HepG2 (cell line): Measurements from ENCODE around the gene STPG4. TPM values are rescaled to one million over a fixed set of nuclear protein-coding genes. Genes with fewer than 3 reads are reported as not detected.

Experiments
- ARID2 ChIP-seq: sonication (generic); formaldehyde crosslinking; IDR thresholded peaks from 2 replicates; pipeline ENCODE4 v1.8.1; 2022; ENCODE audit warnings: mild to moderate bottlenecking, missing genetic modification reagents, borderline replicate concordance
- ARID5B ChIP-seq: IDR thresholded peaks from 2 replicates; pipeline ENCODE4 v1.4.0; 2020; ENCODE audit warnings: mild to moderate bottlenecking, missing genetic modification reagents
- DBP ChIP-seq: sonication (generic); formaldehyde crosslinking; IDR thresholded peaks from 2 replicates; pipeline ENCODE4 v1.4.0; 2020; ENCODE audit warnings: missing genetic modification reagents; ENCODE audit errors: not compliant biosample characterization
- FOSL2 ChIP-seq: sonication (generic); formaldehyde crosslinking; IDR thresholded peaks from 2 replicates; pipeline ENCODE4 v1.4.0; 2020; ENCODE audit warnings: missing genetic modification reagents
- GTF2F1 ChIP-seq: fragments of 150-350 bp; IDR thresholded peaks from 2 replicates; pipeline ENCODE4 v1.6.1; 2014; ENCODE audit warnings: low read length
- HOXA3 ChIP-seq: sonication (generic); formaldehyde crosslinking; IDR thresholded peaks from 2 replicates; pipeline ENCODE4 v1.5.0; 2020; ENCODE audit warnings: missing genetic modification reagents
- MED13 ChIP-seq: sonication (generic); formaldehyde crosslinking; IDR thresholded peaks from 2 replicates; pipeline ENCODE4 v1.5.0; 2020; ENCODE audit warnings: missing genetic modification reagents
- MXD3 ChIP-seq: IDR thresholded peaks from 2 replicates; pipeline ENCODE4 v1.6.1; 2016; ENCODE audit warnings: mild to moderate bottlenecking, missing biosample characterization, missing genetic modification reagents
- RELA ChIP-seq: sonication (generic); formaldehyde crosslinking; IDR thresholded peaks from 2 replicates; pipeline ENCODE4 v1.4.0; 2020; ENCODE audit warnings: missing genetic modification reagents
- SSRP1 ChIP-seq: IDR thresholded peaks from 2 replicates; pipeline ENCODE4 v1.6.1; 2016; ENCODE audit warnings: control low read depth
- TRIM24 ChIP-seq: sonication (generic); formaldehyde crosslinking; IDR thresholded peaks from 2 replicates; pipeline ENCODE4 v1.8.0; 2022; ENCODE audit warnings: mild to moderate bottlenecking, missing genetic modification reagents
- ZC3H4 ChIP-seq: sonication (generic); formaldehyde crosslinking; IDR thresholded peaks from 2 replicates; pipeline ENCODE4 v1.4.0; 2020; ENCODE audit warnings: missing genetic modification reagents, borderline replicate concordance
- ZNF274 ChIP-seq: sonication (generic); formaldehyde crosslinking; IDR thresholded peaks from 2 replicates; pipeline ENCODE4 v1.5.1; 2020; ENCODE audit warnings: mild to moderate bottlenecking, missing genetic modification reagents
- ZNF550 ChIP-seq: sonication (generic); formaldehyde crosslinking; IDR thresholded peaks from 2 replicates; pipeline ENCODE4 v1.4.0; 2020; ENCODE audit warnings: mild to moderate bottlenecking, missing genetic modification reagents, borderline replicate concordance
- ZNF572 ChIP-seq: sonication (generic); formaldehyde crosslinking; IDR thresholded peaks from 2 replicates; pipeline ENCODE4 v1.5.1; 2020; ENCODE audit warnings: mild to moderate bottlenecking, missing genetic modification reagents
- ZSCAN30 ChIP-seq: sonication (generic); formaldehyde crosslinking; IDR thresholded peaks from 2 replicates; pipeline ENCODE4 v1.5.0; 2020; ENCODE audit warnings: mild to moderate bottlenecking, missing genetic modification reagents
- polyA plus RNA-seq, 8 experiments: library from polyadenylated mRNA; depleted of rRNA in 3 of 8; stranded (reverse) in 7 of 8; unstranded in 1 of 8; fragments of >200 nt; fragmentation: Illumina TruSeq in 4 of 8; extraction: Trizol in 4 of 8; gene quantifications; 2 replicates each; pipeline versions ENCODE4 v1.2.1 to v1.2.3, GENCODE V29; 2011 to 2016; ENCODE audit warnings: low read depth in 4 of 8, missing spikeins in 1 of 8, mixed read lengths in 1 of 8; ENCODE audit not compliant: insufficient read depth in 1 of 8
- total RNA-seq, 5 experiments: library from RNA; depleted of rRNA; stranded (reverse); fragments of >200 nt; fragmentation: Illumina TruSeq; extraction: Trizol; gene quantifications; 2 replicates each; pipeline ENCODE4 v1.2.3, GENCODE V29; 2016; ENCODE audit warnings: low read depth in 1 of 5
- TF ChIP-seq, protein P1 (sequence below): sonication (generic); formaldehyde crosslinking; IDR thresholded peaks from 2 replicates; pipeline ENCODE4 v1.5.0; 2020; ENCODE audit warnings: mild to moderate bottlenecking, missing genetic modification reagents, borderline replicate concordance
- TF ChIP-seq, protein P2 (sequence below): sonication (generic); formaldehyde crosslinking; IDR thresholded peaks from 2 replicates; pipeline ENCODE4 v1.4.0; 2020; ENCODE audit warnings: mild to moderate bottlenecking, missing genetic modification reagents
- TF ChIP-seq, protein P3 (sequence below): sonication (generic); formaldehyde crosslinking; conservative IDR thresholded peaks from 2 replicates; pipeline ENCODE4 v1.8.0; 2022; ENCODE audit warnings: low read depth, missing genetic modification reagents

STPG4 gene
- total and polyA plus RNA-seq, 2 of the 13 experiments (the other 11 are each of a cell fraction or from before 2014, with no cell fraction given): 0.11 to 0.15 TPM

- TF ChIP-seq ZNF572 (CRISPR knock-in tag) (peak; percentile 43; the same call in 1 of the 2 replicates), ZC3H4 (CRISPR knock-in tag) (no peak), DBP (CRISPR knock-in tag) (no peak), TRIM24 (no peak), HOXA3 (CRISPR knock-in tag) (peak; percentile 41; the same call in 1 of the 2 replicates), FOSL2 (CRISPR knock-in tag) (peak; percentile 29; the same call in 1 of the 2 replicates), ZSCAN30 (CRISPR knock-in tag) (peak; percentile 69; the same call in 1 of the 2 replicates), ARID2 (CRISPR knock-in tag) (no peak), ZNF550 (no peak), ARID5B (CRISPR knock-in tag) (peak; percentile 87), GTF2F1 (no peak), MXD3 (CRISPR knock-in tag) (no peak; the same call in 1 of the 2 replicates), SSRP1 (no peak), ZNF274 (CRISPR knock-in tag) (no peak), RELA (CRISPR knock-in tag) (no peak), MED13 (CRISPR knock-in tag) (no peak)
- TF ChIP-seq, protein P1, sequence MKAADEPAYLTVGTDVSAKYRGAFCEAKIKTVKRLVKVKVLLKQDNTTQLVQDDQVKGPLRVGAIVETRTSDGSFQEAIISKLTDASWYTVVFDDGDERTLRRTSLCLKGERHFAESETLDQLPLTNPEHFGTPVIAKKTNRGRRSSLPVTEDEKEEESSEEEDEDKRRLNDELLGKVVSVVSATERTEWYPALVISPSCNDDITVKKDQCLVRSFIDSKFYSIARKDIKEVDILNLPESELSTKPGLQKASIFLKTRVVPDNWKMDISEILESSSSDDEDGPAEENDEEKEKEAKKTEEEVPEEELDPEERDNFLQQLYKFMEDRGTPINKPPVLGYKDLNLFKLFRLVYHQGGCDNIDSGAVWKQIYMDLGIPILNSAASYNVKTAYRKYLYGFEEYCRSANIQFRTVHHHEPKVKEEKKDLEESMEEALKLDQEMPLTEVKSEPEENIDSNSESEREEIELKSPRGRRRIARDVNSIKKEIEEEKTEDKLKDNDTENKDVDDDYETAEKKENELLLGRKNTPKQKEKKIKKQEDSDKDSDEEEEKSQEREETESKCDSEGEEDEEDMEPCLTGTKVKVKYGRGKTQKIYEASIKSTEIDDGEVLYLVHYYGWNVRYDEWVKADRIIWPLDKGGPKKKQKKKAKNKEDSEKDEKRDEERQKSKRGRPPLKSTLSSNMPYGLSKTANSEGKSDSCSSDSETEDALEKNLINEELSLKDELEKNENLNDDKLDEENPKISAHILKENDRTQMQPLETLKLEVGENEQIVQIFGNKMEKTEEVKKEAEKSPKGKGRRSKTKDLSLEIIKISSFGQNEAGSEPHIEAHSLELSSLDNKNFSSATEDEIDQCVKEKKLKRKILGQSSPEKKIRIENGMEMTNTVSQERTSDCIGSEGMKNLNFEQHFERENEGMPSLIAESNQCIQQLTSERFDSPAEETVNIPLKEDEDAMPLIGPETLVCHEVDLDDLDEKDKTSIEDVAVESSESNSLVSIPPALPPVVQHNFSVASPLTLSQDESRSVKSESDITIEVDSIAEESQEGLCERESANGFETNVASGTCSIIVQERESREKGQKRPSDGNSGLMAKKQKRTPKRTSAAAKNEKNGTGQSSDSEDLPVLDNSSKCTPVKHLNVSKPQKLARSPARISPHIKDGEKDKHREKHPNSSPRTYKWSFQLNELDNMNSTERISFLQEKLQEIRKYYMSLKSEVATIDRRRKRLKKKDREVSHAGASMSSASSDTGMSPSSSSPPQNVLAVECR (CRISPR knock-in tag): peak; percentile 41; the same call in 1 of the 2 replicates
- TF ChIP-seq, protein P2, sequence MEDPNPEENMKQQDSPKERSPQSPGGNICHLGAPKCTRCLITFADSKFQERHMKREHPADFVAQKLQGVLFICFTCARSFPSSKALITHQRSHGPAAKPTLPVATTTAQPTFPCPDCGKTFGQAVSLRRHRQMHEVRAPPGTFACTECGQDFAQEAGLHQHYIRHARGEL: 0 out of 2 replicates have a peak, but pooled peaks have one; percentile 44
- TF ChIP-seq, protein P3, sequence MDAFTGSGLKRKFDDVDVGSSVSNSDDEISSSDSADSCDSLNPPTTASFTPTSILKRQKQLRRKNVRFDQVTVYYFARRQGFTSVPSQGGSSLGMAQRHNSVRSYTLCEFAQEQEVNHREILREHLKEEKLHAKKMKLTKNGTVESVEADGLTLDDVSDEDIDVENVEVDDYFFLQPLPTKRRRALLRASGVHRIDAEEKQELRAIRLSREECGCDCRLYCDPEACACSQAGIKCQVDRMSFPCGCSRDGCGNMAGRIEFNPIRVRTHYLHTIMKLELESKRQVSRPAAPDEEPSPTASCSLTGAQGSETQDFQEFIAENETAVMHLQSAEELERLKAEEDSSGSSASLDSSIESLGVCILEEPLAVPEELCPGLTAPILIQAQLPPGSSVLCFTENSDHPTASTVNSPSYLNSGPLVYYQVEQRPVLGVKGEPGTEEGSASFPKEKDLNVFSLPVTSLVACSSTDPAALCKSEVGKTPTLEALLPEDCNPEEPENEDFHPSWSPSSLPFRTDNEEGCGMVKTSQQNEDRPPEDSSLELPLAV (CRISPR knock-in tag): no peak
Observed at GRCh38 chr2:47129191-47129706, 25.9 kb downstream of the STPG4 start (continued).
